Esophagus muscularis mucosa (tissue), 4 donors: ENCODE data around the gene CSH2. TPM values are rescaled to one million over a fixed set of nuclear protein-coding genes. Genes with fewer than 3 reads are reported as not detected.
A peak's percentile ranks its signal among the peaks of the same experiment; 100 is the strongest.

Source experiments
- DNase-seq: peaks from one replicate; pipeline ENCODE4 v3.0.0-alpha.2; 2017; ENCODE audit errors: extremely low spot score
- H3K27ac ChIP-seq, 4 donors: fragments of 200-600 bp; sonication (generic); replicated peaks in 1 of 4; 1 replicate in 3 of 4; 2 replicates in 1 of 4; pipeline ENCODE4 v1.5.1; 2016 to 2019; ENCODE audit warnings: mild to moderate bottlenecking in 1 of 4
- H3K27me3 ChIP-seq, 4 donors: fragments of 200-600 bp; sonication (generic); one replicate each; pipeline versions ENCODE4 v1.5.1 to v1.6.0; 2016 to 2019
- H3K36me3 ChIP-seq, 4 donors: fragments of 200-600 bp; sonication (generic); one replicate each; pipeline ENCODE4 v1.5.1; 2016 to 2019
- H3K4me1 ChIP-seq, 4 donors: fragments of 200-600 bp; sonication (generic); one replicate each; pipeline ENCODE4 v1.5.1; 2016 to 2019
- H3K4me3 ChIP-seq, 4 donors: fragments of 200-600 bp; sonication (generic); 1 replicate in 2 of 4; 2 replicates in 2 of 4; pipeline ENCODE4 v1.5.1; 2016 to 2019; ENCODE audit warnings: mild to moderate bottlenecking in 4 of 4, moderate library complexity in 1 of 4
- H3K9me3 ChIP-seq, 4 donors: fragments of 200-600 bp; sonication (generic); 1 replicate in 3 of 4; 2 replicates in 1 of 4; pipeline ENCODE4 v1.5.1; 2016 to 2019
- CTCF ChIP-seq, 3 experiments: fragments of 200-600 bp in 2 of 3; fragments of 450-650 bp in 1 of 3; sonication (generic) in 2 of 3; IDR thresholded peaks; one replicate each; pipeline ENCODE4 v1.5.1; 2017 to 2019; ENCODE audit warnings: antibody characterized with exemption in 3 of 3, mild to moderate bottlenecking in 2 of 3, moderate library complexity in 1 of 3
- EP300 ChIP-seq: sonication (generic); formaldehyde crosslinking; IDR thresholded peaks from one replicate; pipeline ENCODE4 v1.6.1; 2017; ENCODE audit warnings: antibody characterized with exemption
- POLR2A ChIP-seq: fragments of 450-650 bp; IDR thresholded peaks from one replicate; pipeline ENCODE4 v1.6.1; 2017; ENCODE audit warnings: antibody characterized with exemption, moderate library complexity, mild to moderate bottlenecking, low read depth
- POLR2AphosphoS5 ChIP-seq, 2 donors: sonication (generic); formaldehyde crosslinking; IDR thresholded peaks; one replicate each; pipeline ENCODE4 v1.6.1; 2017; ENCODE audit warnings: antibody characterized with exemption in 2 of 2
- WGBS: methylation state at CpG from one replicate; pipeline ENCODE4 v1.1.5; 2018; 5-methylcytosine and 5-hydroxymethylcytosine counted together
- intact Hi-C: fragments of 100-400 bp; cut with DNase I; formaldehyde crosslinking; loops from one replicate; pipeline ENCODE4 v1.15.1; 2023
- total RNA-seq, 4 donors: library from RNA; depleted of rRNA; stranded (reverse); fragments of >200 nt; gene quantifications; one replicate each; pipeline versions ENCODE4 v1.1.0 to v1.2.1, GENCODE V29; 2016

The CSH2 gene
- total RNA-seq, 4 donors from 2014 or later: not detected

- Histone ChIP-seq H3K27ac (no peak overlapping the region), H3K36me3 (no peaks in the 10 kb centered on the region), H3K9me3 (no peaks in the 10 kb centered on the region), H3K4me3 (no peak overlapping the region), H3K4me1 (peaks cover 0 to under 1% (median 0%) of the 10 kb centered on the region in 4 donors), H3K27me3 (no peaks in the 10 kb centered on the region)
- DNase-seq: no peak
- intact Hi-C loops: no loop called here
- 89% methylated on average over 5 of the region's 5 CpGs for WGBS
- TF ChIP-seq POLR2A (no peak), EP300 (no peak), POLR2AphosphoS5 (IDR thresholded peaks at IDR 0.05) (no peak), CTCF (IDR thresholded peaks at IDR 0.05) (no peak)
Observed at GRCh38 chr17:63854709-63855108, 18.8 kb downstream of the CSH2 start.

GRCh38 chr17:63853260-63853659 lies 20.2 kb downstream of the CSH2 start:
- Histone ChIP-seq H3K9me3 (no peaks in the 10 kb centered on the region), H3K27ac (no peak overlapping the region), H3K27me3 (no peaks in the 10 kb centered on the region), H3K36me3 (no peaks in the 10 kb centered on the region), H3K4me1 (peaks cover 5 to 15% (median 11%) of the 10 kb centered on the region in 4 donors), H3K4me3 (no peak overlapping the region)
- DNase-seq: no peak
- 97% methylated on average over 2 of the region's 2 CpGs for WGBS
- TF ChIP-seq POLR2AphosphoS5 (IDR thresholded peaks at IDR 0.05) (no peak), EP300 (no peak), CTCF (IDR thresholded peaks at IDR 0.05) (no peak), POLR2A (no peak)
- intact Hi-C loops: no loop called here

- DNase-seq: no peak
- Histone ChIP-seq H3K4me3 (no peak overlapping the region), H3K4me1 (peaks cover 5 to 15% (median 12%) of the 10 kb centered on the region in 4 donors), H3K27me3 (no peaks in the 10 kb centered on the region), H3K27ac (no peak overlapping the region), H3K9me3 (no peaks in the 10 kb centered on the region), H3K36me3 (no peaks in the 10 kb centered on the region)
- intact Hi-C loops: no loop called here
- WGBS: 86% methylated on average over 9 of the region's 9 CpGs
- no peak for TF ChIP-seq POLR2A
- TF ChIP-seq POLR2AphosphoS5 (IDR thresholded peaks at IDR 0.05): no peak
- no peak for TF ChIP-seq CTCF (IDR thresholded peaks at IDR 0.05)
- no peak for TF ChIP-seq EP300
Observed at GRCh38 chr17:63850401-63850800, 23.1 kb downstream of the CSH2 start.

GRCh38 chr17:63848834-63849689 lies 24.4 kb downstream of the CSH2 start:
- Histone ChIP-seq H3K27ac (peak overlapping the region; percentile 60 to 77 (median 64)), H3K27me3 (no peaks in the 10 kb centered on the region), H3K4me3 (peak overlapping the region; percentile 40 to 49 (median 44)), H3K9me3 (no peaks in the 10 kb centered on the region), H3K36me3 (no peaks in the 10 kb centered on the region), H3K4me1 (peaks cover 8 to 17% (median 16%) of the 10 kb centered on the region in 4 donors)
- 28% methylated on average over 49 of the region's 82 CpGs for WGBS
- intact Hi-C loops: no loop called here
- TF ChIP-seq POLR2A (no peak), POLR2AphosphoS5 (IDR thresholded peaks at IDR 0.05) (peak; percentile 51 to 64), CTCF (IDR thresholded peaks at IDR 0.05) (peak; percentile 65 to 83 (median 73)), EP300 (no peak)
- DNase-seq: peak; percentile 98
